Measurements from ENCODE around the gene SLC2A13. TPM values are rescaled to one million over a fixed set of nuclear protein-coding genes. Genes with fewer than 3 reads are reported as not detected.

Gene SLC2A13
- total RNA-seq: 4.4 and 7.4 TPM in 2 replicates

GRCh38 chr12:40105515-40106201 lies at the start of gene SLC2A13:
Gene SLC2A13 (minus strand): TSS chr12:40106081. CDS start chr12:40105808, 273 bp downstream.

Other genes starting within 250 kb of the SLC2A13 start
- gene LRRK2, start 118.9 kb upstream of the SLC2A13 start, total RNA-seq: 0.16 and 0.63 TPM in 2 replicates

All from mesangial cell (primary cell).